Peyer's patch (tissue), 4 donors: ENCODE results near the gene SH3BP5L.
A peak's percentile ranks its signal among the peaks of the same experiment; 100 is the strongest.

ENCODE experiments used
- POLR2A ChIP-seq, 2 donors: fragments of 450-650 bp; IDR thresholded peaks; one replicate each; pipeline ENCODE4 v1.5.1; 2017; ENCODE audit warnings: antibody characterized with exemption in 2 of 2, mild to moderate bottlenecking in 2 of 2, moderate library complexity in 2 of 2
- TF ChIP-seq, protein P1 (sequence below), 6 experiments: fragments of 450-650 bp in 4 of 6; fragments of 200-600 bp in 2 of 6; sonication (generic) in 1 of 6; IDR thresholded peaks; one replicate each; pipeline ENCODE4 v1.5.1; 2017 to 2019; ENCODE audit warnings: antibody characterized with exemption in 6 of 6, mild to moderate bottlenecking in 3 of 6, moderate library complexity in 1 of 6

DNA sequence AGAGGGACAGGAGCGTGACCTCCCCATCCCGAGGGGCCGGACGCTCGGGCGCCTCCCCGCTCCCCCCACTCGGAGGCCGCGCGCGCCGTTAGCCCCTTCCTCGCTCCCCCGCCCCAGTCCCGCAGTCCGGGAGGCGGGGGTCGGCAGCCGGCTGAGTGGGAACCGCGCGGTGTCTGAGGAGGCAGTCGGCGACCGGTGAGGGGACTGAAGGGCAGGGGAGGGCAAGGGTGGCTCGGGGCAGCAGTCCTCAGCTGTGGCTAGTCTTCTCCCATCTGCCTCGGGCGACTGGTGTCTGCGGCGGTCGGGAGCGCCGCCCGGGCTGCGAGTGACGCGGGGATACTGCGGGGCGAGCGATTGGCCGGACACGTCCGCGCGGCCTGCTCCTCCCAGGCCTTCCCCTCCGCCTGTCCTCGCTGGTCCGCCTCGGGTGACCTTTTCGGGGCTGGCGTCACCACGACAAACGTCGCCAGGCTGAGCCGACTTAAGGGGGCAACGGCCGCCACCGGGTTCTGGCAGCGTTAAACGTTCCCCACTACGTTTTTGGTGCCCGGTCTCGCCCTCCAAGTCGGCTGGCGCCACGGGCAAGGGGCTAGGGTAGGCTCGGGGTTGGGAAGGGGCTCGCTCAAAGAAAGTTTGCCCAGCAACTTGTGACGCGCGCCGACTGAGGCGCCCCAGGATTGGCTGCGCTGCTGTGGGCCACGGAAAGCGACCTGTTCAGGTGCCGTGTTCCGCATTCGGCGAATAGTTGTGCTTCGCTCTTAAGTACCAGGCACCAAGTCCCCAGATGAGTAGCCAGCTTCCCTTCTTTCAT, 12.8 kb upstream of the SH3BP5L start:
- TF ChIP-seq, protein P1, sequence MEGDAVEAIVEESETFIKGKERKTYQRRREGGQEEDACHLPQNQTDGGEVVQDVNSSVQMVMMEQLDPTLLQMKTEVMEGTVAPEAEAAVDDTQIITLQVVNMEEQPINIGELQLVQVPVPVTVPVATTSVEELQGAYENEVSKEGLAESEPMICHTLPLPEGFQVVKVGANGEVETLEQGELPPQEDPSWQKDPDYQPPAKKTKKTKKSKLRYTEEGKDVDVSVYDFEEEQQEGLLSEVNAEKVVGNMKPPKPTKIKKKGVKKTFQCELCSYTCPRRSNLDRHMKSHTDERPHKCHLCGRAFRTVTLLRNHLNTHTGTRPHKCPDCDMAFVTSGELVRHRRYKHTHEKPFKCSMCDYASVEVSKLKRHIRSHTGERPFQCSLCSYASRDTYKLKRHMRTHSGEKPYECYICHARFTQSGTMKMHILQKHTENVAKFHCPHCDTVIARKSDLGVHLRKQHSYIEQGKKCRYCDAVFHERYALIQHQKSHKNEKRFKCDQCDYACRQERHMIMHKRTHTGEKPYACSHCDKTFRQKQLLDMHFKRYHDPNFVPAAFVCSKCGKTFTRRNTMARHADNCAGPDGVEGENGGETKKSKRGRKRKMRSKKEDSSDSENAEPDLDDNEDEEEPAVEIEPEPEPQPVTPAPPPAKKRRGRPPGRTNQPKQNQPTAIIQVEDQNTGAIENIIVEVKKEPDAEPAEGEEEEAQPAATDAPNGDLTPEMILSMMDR (IDR thresholded peaks at IDR 0.05): no peak
- peak; percentile 85 to 90 for TF ChIP-seq POLR2A (IDR thresholded peaks at IDR 0.05)
